Tibial nerve (tissue), 4 donors: Measurements from ENCODE around the gene GPR180. TPM values are rescaled to one million over a fixed set of nuclear protein-coding genes. Genes with fewer than 3 reads are reported as not detected.

Experiments used
- DNase-seq, 2 donors: peaks; one replicate each; pipeline ENCODE4 v3.0.0-alpha.2; 2019; ENCODE audit warnings: low spot score in 2 of 2
- H3K27ac ChIP-seq, 4 donors: fragments of 200-600 bp; sonication (generic) in 3 of 4; one replicate each; pipeline ENCODE4 v1.5.1; 2017 to 2019; ENCODE audit warnings: mild to moderate bottlenecking in 1 of 4
- H3K27me3 ChIP-seq, 2 donors: fragments of 200-600 bp; sonication (generic) in 1 of 2; one replicate each; pipeline versions ENCODE4 v1.5.1 to v1.6.0; 2017 to 2019
- H3K36me3 ChIP-seq, 3 donors: fragments of 200-600 bp; sonication (generic); one replicate each; pipeline ENCODE4 v1.5.1; 2018 to 2019
- H3K4me1 ChIP-seq, 4 donors: fragments of 200-600 bp; sonication (generic) in 3 of 4; one replicate each; pipeline ENCODE4 v1.5.1; 2017 to 2019
- H3K4me3 ChIP-seq, 4 donors: fragments of 200-600 bp; sonication (generic) in 3 of 4; one replicate each; pipeline ENCODE4 v1.5.1; 2017 to 2019; ENCODE audit warnings: mild to moderate bottlenecking in 1 of 4, moderate library complexity in 1 of 4
- H3K9me3 ChIP-seq, 4 donors: fragments of 200-600 bp; sonication (generic) in 3 of 4; one replicate each; pipeline ENCODE4 v1.5.1; 2017 to 2019
- CTCF ChIP-seq, 5 experiments: fragments of 200-600 bp in 3 of 5; fragments of 450-650 bp in 2 of 5; sonication (generic) in 3 of 5; IDR thresholded peaks; one replicate each; pipeline ENCODE4 v1.5.1; 2016 to 2019; ENCODE audit warnings: antibody characterized with exemption in 5 of 5, mild to moderate bottlenecking in 3 of 5, moderate library complexity in 2 of 5
- EP300 ChIP-seq, 2 donors: sonication (generic); formaldehyde crosslinking; IDR thresholded peaks; one replicate each; pipeline ENCODE4 v1.6.1; 2017; ENCODE audit warnings: antibody characterized with exemption in 2 of 2, mild to moderate bottlenecking in 1 of 2
- POLR2A ChIP-seq, 2 donors: fragments of 450-650 bp; IDR thresholded peaks; one replicate each; pipeline ENCODE4 v1.6.1; 2017; ENCODE audit warnings: antibody characterized with exemption in 2 of 2, mild to moderate bottlenecking in 2 of 2, moderate library complexity in 2 of 2
- WGBS, 2 donors: methylation state at CpG; one replicate each; pipeline ENCODE4 v1.1.5; 2018; 5-methylcytosine and 5-hydroxymethylcytosine counted together
- total RNA-seq, 4 donors: library from RNA; depleted of rRNA; stranded (reverse); fragments of >200 nt; gene quantifications; one replicate each; pipeline ENCODE4 v1.1.0, GENCODE V29; 2016

The GPR180 gene
- total RNA-seq, 4 donors from 2014 or later, result 2.9 to 9.0 (median 5.2) TPM

GRCh38 chr13:94646904-94647303 lies 45.2 kb downstream of the GPR180 start:
- Histone ChIP-seq H3K27ac (no peak overlapping the region), H3K9me3 (no peaks in the 10 kb centered on the region), H3K4me1 (no peaks in the 10 kb centered on the region), H3K4me3 (no peak overlapping the region), H3K27me3 (no peaks in the 10 kb centered on the region), H3K36me3 (no peaks in the 10 kb centered on the region)
- DNase-seq, result no peak
- TF ChIP-seq EP300 (IDR thresholded peaks at IDR 0.05) (no peak), CTCF (IDR thresholded peaks at IDR 0.05) (no peak), POLR2A (IDR thresholded peaks at IDR 0.05) (no peak)
- 84 to 86% methylated on average over 4 of the region's 4 CpGs for WGBS, 2 donors

- H3K36me3 ChIP-seq, result no peaks in the 10 kb centered on the region
- no peak overlapping the region for H3K27ac ChIP-seq
- no peak overlapping the region for H3K4me3 ChIP-seq
- H3K4me1 ChIP-seq, result peaks cover 0 to 3% (median 0%) of the 10 kb centered on the region in 4 donors
- no peak for DNase-seq
- 75 to 87% methylated on average over 1 of the region's 1 CpG for WGBS, 2 donors
- no peaks in the 10 kb centered on the region for H3K27me3 ChIP-seq
- peaks cover 0 to 11% (median 0%) of the 10 kb centered on the region in 4 donors for H3K9me3 ChIP-seq
- no peak for TF ChIP-seq CTCF (IDR thresholded peaks at IDR 0.05)
- TF ChIP-seq POLR2A (IDR thresholded peaks at IDR 0.05), result no peak
- no peak for TF ChIP-seq EP300 (IDR thresholded peaks at IDR 0.05)
Observed at GRCh38 chr13:94656176-94656575, 54.5 kb downstream of the GPR180 start.

GRCh38 chr13:94656766-94657165 lies 55.1 kb downstream of the GPR180 start:
- H3K4me1 ChIP-seq, result peaks cover 0 to 3% (median 0%) of the 10 kb centered on the region in 4 donors
- 94 to 100% methylated on average over 1 of the region's 1 CpG for WGBS, 2 donors
- no peaks in the 10 kb centered on the region for H3K36me3 ChIP-seq
- H3K9me3 ChIP-seq, result peaks cover 0 to 11% (median 0%) of the 10 kb centered on the region in 4 donors
- H3K4me3 ChIP-seq, result no peak overlapping the region
- no peak overlapping the region for H3K27ac ChIP-seq
- no peaks in the 10 kb centered on the region for H3K27me3 ChIP-seq
- no peak for TF ChIP-seq CTCF (IDR thresholded peaks at IDR 0.05)
- TF ChIP-seq EP300 (IDR thresholded peaks at IDR 0.05), result no peak
- TF ChIP-seq POLR2A (IDR thresholded peaks at IDR 0.05), result no peak
- DNase-seq, result no peak

GRCh38 chr13:94657167-94657566 lies 55.5 kb downstream of the GPR180 start:
- no peak for TF ChIP-seq CTCF (IDR thresholded peaks at IDR 0.05)

GRCh38 chr13:94658926-94659597 lies 57.4 kb downstream of the GPR180 start:
- Histone ChIP-seq H3K4me3 (no peak overlapping the region), H3K36me3 (no peaks in the 10 kb centered on the region), H3K27ac (no peak overlapping the region), H3K9me3 (peaks cover 0 to 11% (median 0%) of the 10 kb centered on the region in 4 donors), H3K27me3 (no peaks in the 10 kb centered on the region), H3K4me1 (peaks cover 0 to 3% (median 0%) of the 10 kb centered on the region in 4 donors)
- TF ChIP-seq CTCF (IDR thresholded peaks at IDR 0.05) (no peak), EP300 (IDR thresholded peaks at IDR 0.05) (no peak), POLR2A (IDR thresholded peaks at IDR 0.05) (no peak)
- no peak for DNase-seq
- WGBS, 2 donors, result 79 to 94% methylated on average over 1 of the region's 1 CpG

More at GRCh38 chr13:94657167-94657566, 55.5 kb downstream of the GPR180 start:
- no peak overlapping the region for H3K4me3 ChIP-seq
- peaks cover 0 to 3% (median 0%) of the 10 kb centered on the region in 4 donors for H3K4me1 ChIP-seq
- no peaks in the 10 kb centered on the region for H3K27me3 ChIP-seq
- no peak overlapping the region for H3K27ac ChIP-seq
- peaks cover 0 to 11% (median 0%) of the 10 kb centered on the region in 4 donors for H3K9me3 ChIP-seq
- DNase-seq, result no peak
- no peaks in the 10 kb centered on the region for H3K36me3 ChIP-seq
- 93 to 97% methylated on average over 4 of the region's 4 CpGs for WGBS, 2 donors
